PFSK-1 (cell line): ENCODE data around the gene CEP85L.

Experiments used
- POLR2AphosphoS5 ChIP-seq: IDR thresholded peaks from 2 replicates; pipeline ENCODE4 v1.6.1; 2012; ENCODE audit warnings: low read depth, mild to moderate bottlenecking, control low read depth, low read length, moderate library complexity
- SIN3A ChIP-seq: IDR thresholded peaks from 2 replicates; pipeline ENCODE4 v1.6.1; 2012; ENCODE audit warnings: mild to moderate bottlenecking, low read length, moderate library complexity, borderline replicate concordance; ENCODE audit not compliant: insufficient read depth
- TAF1 ChIP-seq: IDR thresholded peaks from 2 replicates; pipeline ENCODE4 v1.6.1; 2012; ENCODE audit warnings: low read length, control low read depth, borderline replicate concordance; ENCODE audit not compliant: insufficient read depth

- no peak for TF ChIP-seq POLR2AphosphoS5
- TF ChIP-seq TAF1: no peak
- TF ChIP-seq SIN3A: no peak
These were observed 44.5 kb downstream of the CEP85L start for GRCh38 chr6:118606858-118607257.
